ENCODE data around the gene FREM1. TPM values are rescaled to one million over a fixed set of nuclear protein-coding genes. Genes with fewer than 3 reads are reported as not detected.

Gene FREM1
- total and polyA plus RNA-seq, 2 of the 4 experiments (the other 2 are of a cell fraction), result under 0.01 TPM; not detected in 1

DNA sequence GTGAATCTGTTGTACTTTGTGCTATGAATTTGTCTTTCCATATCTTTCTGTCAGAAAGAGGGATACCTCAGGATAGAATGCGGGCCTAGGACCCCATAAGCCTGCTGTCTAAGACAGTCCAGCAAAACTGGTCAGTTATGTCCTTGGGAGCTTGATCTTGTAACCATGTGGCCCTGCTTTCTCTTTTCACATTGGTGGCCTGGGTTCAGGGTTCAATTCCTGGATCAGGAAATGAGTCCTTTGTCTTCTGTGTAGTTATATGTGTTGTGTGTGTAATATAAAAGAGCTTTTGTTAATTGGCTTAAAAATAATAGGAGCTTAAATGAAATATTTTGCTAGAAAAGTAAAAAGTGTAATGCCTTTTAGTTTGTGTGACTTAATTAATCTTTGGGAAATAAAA lies 16.9 kb downstream of the FREM1 start:
- no peak overlapping the region for H3K4ac ChIP-seq (ENCODE audit: low read depth, low read length)
- no TSS peak for BruUV-seq (replicated peaks)
- no peaks in the 10 kb centered on the region for H4K20me1 ChIP-seq (ENCODE audit: insufficient read depth, low read length)
- no peaks in the 10 kb centered on the region for H3K9me3 ChIP-seq (ENCODE audit: control insufficient read depth, insufficient read depth, low read length)
- intact Hi-C loops (cut with micrococcal nuclease) (no loop called here), dilution Hi-C loops (cut with HindIII; ENCODE audit: low sequenced_read_pairs, unreplicated experiment) (no loop called here), in situ Hi-C loops (cut with MboI; ENCODE audit: low sequenced_read_pairs) (no loop called here)
- no peaks in the 10 kb centered on the region for H3K9me1 ChIP-seq (ENCODE audit: insufficient read depth, low read length)
- DNase-seq, result no peak
- no peak overlapping the region for H4K8ac ChIP-seq (ENCODE audit: low read depth in 2 of 2, low read length in 2 of 2)
- no peak for ATAC-seq (ENCODE audit: low read depth)
- H2AK9ac ChIP-seq (replicated peaks; ENCODE audit: low read depth, low read length, poor library complexity), result no peak overlapping the region
- no peak overlapping the region for H2AK5ac ChIP-seq (ENCODE audit: low read depth, low read length)
- no peak overlapping the region for H3K56ac ChIP-seq (ENCODE audit: extremely low read depth, insufficient read depth, low read length)
- no peak overlapping the region for H3K4me2 ChIP-seq (ENCODE audit: low read depth, low read length)
- no peaks in the 10 kb centered on the region for H3K36me3 ChIP-seq (ENCODE audit: control insufficient read depth, insufficient read depth, low read length)
- CTCF ChIA-PET, result interaction anchor here (0.6 kb wide), 1 partner anchor 1907 kb away, joined by 6 read pairs; no protein-coding TSS in a partner anchor
- POLR2A ChIA-PET (ENCODE audit: unreplicated experiment), result no interaction called here
- H3K4me3 ChIP-seq (ENCODE audit: insufficient read depth, low read depth, low read length), result no peak overlapping the region
- H3K23ac ChIP-seq (ENCODE audit: low read depth, low read length), result no peak overlapping the region
- no peaks in the 10 kb centered on the region for H3K4me1 ChIP-seq (ENCODE audit: control insufficient read depth, insufficient read depth, low read length)
- no peaks in the 10 kb centered on the region for H3K79me1 ChIP-seq (ENCODE audit: low read depth in 1 of 2, low read length in 2 of 2)
- no peak overlapping the region for H2BK5ac ChIP-seq (ENCODE audit: low read depth, low read length, poor library complexity, severe bottlenecking)
- no peak overlapping the region for H2AFZ ChIP-seq (replicated peaks; ENCODE audit: low read length, poor library complexity)
- H3K27me3 ChIP-seq (ENCODE audit: control insufficient read depth, insufficient read depth, low read length), result no peaks in the 10 kb centered on the region
- H3K14ac ChIP-seq (replicated peaks; ENCODE audit: low read depth, low read length), result no peak overlapping the region
- H3K18ac ChIP-seq (ENCODE audit: low read depth, low read length), result no peak overlapping the region
- H2BK20ac ChIP-seq (ENCODE audit: low read depth, low read length), result no peak overlapping the region
- H4K5ac ChIP-seq (ENCODE audit: low read depth, low read length), result no peak overlapping the region
- H3K27ac ChIP-seq (ENCODE audit: insufficient read depth, low read length), result no peak overlapping the region
- H2BK15ac ChIP-seq (ENCODE audit: low read depth, low read length), result no peak overlapping the region
- no CpG with 5 or more reads among the region's 1 CpG for WGBS, 2 experiments (ENCODE audit: extremely low coverage in 2 of 2, insufficient read length in 1 of 2)
- TF ChIP-seq MAFK (IDR thresholded peaks at IDR 0.05; ENCODE audit: low read depth, low read length), result no peak
- TF ChIP-seq FOS (IDR thresholded peaks at IDR 0.05; ENCODE audit: low read depth, low read length), result no peak
- no peak for TF ChIP-seq SMC3 (IDR thresholded peaks at IDR 0.05; ENCODE audit: low read depth, low read length)
- TF ChIP-seq CEBPB (IDR thresholded peaks at IDR 0.05; ENCODE audit: low read depth, low read length), result no peak
- no peak for TF ChIP-seq BHLHE40 (IDR thresholded peaks at IDR 0.05; ENCODE audit: low read depth, low read length)
- no peak for TF ChIP-seq RAD21 (IDR thresholded peaks at IDR 0.05; ENCODE audit: low read length)
- TF ChIP-seq RFX5 (IDR thresholded peaks at IDR 0.05; ENCODE audit: low read depth, low read length), result no peak
- TF ChIP-seq, protein P1, sequence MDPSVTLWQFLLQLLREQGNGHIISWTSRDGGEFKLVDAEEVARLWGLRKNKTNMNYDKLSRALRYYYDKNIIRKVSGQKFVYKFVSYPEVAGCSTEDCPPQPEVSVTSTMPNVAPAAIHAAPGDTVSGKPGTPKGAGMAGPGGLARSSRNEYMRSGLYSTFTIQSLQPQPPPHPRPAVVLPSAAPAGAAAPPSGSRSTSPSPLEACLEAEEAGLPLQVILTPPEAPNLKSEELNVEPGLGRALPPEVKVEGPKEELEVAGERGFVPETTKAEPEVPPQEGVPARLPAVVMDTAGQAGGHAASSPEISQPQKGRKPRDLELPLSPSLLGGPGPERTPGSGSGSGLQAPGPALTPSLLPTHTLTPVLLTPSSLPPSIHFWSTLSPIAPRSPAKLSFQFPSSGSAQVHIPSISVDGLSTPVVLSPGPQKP (IDR thresholded peaks at IDR 0.05; ENCODE audit: borderline replicate concordance, low read depth, low read length), result no peak
- TF ChIP-seq, protein P2, sequence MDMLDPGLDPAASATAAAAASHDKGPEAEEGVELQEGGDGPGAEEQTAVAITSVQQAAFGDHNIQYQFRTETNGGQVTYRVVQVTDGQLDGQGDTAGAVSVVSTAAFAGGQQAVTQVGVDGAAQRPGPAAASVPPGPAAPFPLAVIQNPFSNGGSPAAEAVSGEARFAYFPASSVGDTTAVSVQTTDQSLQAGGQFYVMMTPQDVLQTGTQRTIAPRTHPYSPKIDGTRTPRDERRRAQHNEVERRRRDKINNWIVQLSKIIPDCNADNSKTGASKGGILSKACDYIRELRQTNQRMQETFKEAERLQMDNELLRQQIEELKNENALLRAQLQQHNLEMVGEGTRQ (IDR thresholded peaks at IDR 0.05; ENCODE audit: low read depth, low read length), result no peak
- TF ChIP-seq MXI1 (IDR thresholded peaks at IDR 0.05; ENCODE audit: borderline replicate concordance, low read depth, low read length), result no peak
- TF ChIP-seq CHD1 (IDR thresholded peaks at IDR 0.05; ENCODE audit: low read depth, low read length), result no peak
- TF ChIP-seq RCOR1 (IDR thresholded peaks at IDR 0.05; ENCODE audit: insufficient replicate concordance, low read length), result no peak
- no peak for TF ChIP-seq POLR2A (IDR thresholded peaks at IDR 0.05; ENCODE audit: low read depth, low read length)
- no peak overlapping the region for H4K91ac ChIP-seq (ENCODE audit: insufficient read depth, low read depth, low read length)
- no peak overlapping the region for H3K9ac ChIP-seq (ENCODE audit: low read depth, low read length)
- no peak overlapping the region for H2BK120ac ChIP-seq (ENCODE audit: low read depth, low read length)

Data from IMR-90 (cell line).